Astrocyte of the spinal cord (primary cell): ENCODE measurements around the gene CENPP.
"Not testable (repeated sequence)": the region's sequence is repeated elsewhere in the genome, so short reads cannot be mapped to it uniquely, and the experiment has no call there.

Experiments
- DNase-seq: peaks from one replicate; pipeline ENCODE4 v3.0.0; 2011; ENCODE audit warnings: low read depth, low spot score
- H3K4me3 ChIP-seq: 2 replicates; pipeline ENCODE4 v1.5.1; 2011; ENCODE audit warnings: low read depth, mild to moderate bottlenecking, low read length, moderate library complexity
- CTCF ChIP-seq: IDR thresholded peaks from 2 replicates; pipeline ENCODE4 v1.5.1; 2012; ENCODE audit warnings: low read depth, mild to moderate bottlenecking, low read length, inconsistent platforms
- in situ Hi-C: cut with HindIII; loops from 2 replicates; pipeline ENCODE4 v1.10.0; 2017; ENCODE audit warnings: low sequenced_read_pairs

CENPP gene

DNA sequence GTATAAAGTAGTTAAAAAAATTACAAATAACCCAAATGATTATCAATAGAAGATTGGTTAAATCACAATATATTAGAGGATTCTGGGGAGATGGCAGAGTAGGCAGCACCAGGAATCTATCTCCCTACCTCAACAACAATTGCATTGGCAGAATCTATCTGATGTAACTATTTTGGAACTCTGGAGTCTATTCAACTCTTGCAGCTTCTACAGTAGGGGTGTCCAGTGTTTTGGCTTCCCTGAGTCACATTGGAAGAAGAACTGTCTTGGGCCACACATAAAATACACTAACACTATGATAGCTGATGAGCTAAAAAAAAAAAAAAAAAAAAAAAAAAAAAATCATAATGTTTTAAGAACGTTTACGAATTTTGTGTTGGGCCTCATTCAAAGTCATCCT, 239.2 kb downstream of the CENPP start:
- peak; percentile 44 for DNase-seq
- no peak for TF ChIP-seq CTCF
- in situ Hi-C loops = no loop called here
- H3K4me3 ChIP-seq = no peak overlapping the region

DNA sequence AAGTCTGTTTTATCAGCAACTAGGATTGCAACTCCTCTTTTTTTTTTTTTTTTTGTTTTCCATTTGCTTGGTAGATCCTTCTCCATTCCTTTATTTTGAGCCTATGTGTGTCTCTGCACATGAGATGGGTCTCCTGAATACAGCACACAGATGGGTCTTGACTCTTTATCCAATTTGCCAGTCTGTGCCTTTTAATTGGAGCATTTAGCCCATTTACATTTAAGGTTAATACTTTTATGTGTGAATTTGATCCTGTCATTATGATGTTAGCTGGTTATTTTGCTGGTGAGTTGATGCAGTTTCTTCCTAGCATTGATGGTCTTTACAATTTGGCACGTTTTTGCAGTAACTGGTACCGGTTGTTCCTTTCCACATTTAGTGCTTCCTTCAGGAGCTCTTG, 246.1 kb downstream of the CENPP start:
- in situ Hi-C loops, DNase-seq, H3K4me3 ChIP-seq: not testable (repeated sequence)

DNA sequence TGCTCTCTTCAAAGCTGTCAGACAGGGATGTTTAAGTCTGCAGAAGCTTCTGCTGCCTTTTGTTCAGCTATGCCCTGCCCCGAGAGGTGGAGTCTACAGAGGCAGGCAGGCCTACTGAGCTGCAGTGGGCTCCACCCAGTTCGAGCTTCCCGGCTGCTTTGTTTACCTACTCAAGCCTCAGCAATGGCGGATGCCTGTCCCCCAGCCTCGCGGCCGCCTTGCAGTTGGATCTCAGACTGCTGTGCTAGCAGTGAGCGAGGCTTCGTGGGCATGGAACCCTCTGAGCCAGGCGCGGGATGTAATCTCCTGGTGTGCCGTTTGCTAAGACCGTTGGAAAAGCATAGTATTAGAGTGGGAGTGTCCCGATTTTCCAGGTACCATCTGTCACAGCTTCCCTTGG, 247.9 kb downstream of the CENPP start:
- H3K4me3 ChIP-seq, DNase-seq, in situ Hi-C loops: not testable (repeated sequence)

GRCh38 chr9:92576175-92576574, 250.4 kb downstream of the CENPP start:
- no peak for TF ChIP-seq CTCF
- H3K4me3 ChIP-seq = no peak overlapping the region
- in situ Hi-C loops = no loop called here
- DNase-seq = no peak

DNA sequence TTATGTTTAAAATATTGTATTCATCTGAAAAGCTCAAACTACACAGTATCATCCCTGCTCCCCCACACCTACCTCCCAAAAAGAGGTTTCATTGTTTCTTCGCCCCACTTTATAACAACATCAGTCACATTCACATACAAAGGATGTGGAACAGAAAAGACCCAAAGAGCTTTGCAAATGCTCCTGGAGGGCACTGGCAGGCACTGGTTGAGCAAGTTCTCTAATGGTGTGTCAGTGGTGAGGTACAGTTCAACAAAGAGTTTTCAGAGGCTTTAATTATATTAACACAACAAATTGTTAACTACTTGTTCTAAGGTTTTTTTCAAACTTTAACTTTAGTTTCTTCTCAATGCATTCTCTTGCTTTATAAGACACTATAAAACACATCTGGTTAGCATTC, 264.2 kb downstream of the CENPP start:
- TF ChIP-seq CTCF = no peak
- H3K4me3 ChIP-seq = no peak overlapping the region
- in situ Hi-C loops = no loop called here
- no peak for DNase-seq

DNA sequence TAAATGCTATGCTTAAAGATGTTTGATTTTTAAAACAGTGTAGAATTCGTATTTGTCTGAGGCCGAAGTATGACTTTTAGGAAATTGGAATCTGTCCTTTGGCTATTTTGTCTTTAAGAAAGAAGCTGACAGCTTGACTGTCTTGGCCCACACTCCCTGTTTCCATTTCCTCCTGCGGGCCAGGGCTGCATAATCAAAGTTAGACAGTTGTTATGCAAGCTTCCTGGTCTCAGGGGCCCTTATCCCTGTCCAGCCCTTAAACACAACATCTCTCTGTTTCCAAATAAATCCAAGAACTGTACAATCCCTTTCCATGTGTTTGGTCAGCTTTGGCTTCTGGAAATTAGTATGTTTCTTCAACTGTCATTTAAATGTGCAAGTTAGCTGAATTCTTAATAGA, 264.6 kb downstream of the CENPP start:
- DNase-seq = peak; percentile 30
- in situ Hi-C loops = no loop called here
- no peak for TF ChIP-seq CTCF
- H3K4me3 ChIP-seq = no peak overlapping the region

DNA sequence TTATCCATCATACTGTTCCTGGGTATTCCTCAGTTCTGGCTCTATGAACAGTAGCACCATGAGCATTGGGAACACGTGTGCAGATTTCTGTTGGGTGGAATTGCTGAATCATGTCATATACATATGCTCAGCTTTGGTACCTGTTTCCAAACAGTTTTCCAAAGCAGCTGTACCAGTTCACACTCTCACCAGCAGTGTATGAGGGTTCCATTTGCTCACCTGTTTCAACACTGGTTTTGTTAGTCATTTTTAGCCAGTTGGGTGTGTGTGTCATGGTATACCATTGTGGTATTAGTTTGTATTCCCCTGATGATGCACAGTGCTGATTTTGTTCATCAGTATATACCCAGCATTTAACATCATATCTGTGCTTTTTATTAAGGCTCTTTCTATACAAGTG, 266.8 kb downstream of the CENPP start:
- TF ChIP-seq CTCF = no peak
- in situ Hi-C loops = no loop called here
- no peak for DNase-seq
- no peak overlapping the region for H3K4me3 ChIP-seq
